ENCODE results near the gene POLR1H. TPM values are rescaled to one million over a fixed set of nuclear protein-coding genes. Genes with fewer than 3 reads are reported as not detected.
"Not testable (repeated sequence)": the region's sequence is repeated elsewhere in the genome, so short reads cannot be mapped to it uniquely, and the experiment has no call there.

Gene POLR1H
- total RNA-seq, 1 experiment from 2014 or later, result 31.9 TPM

DNA sequence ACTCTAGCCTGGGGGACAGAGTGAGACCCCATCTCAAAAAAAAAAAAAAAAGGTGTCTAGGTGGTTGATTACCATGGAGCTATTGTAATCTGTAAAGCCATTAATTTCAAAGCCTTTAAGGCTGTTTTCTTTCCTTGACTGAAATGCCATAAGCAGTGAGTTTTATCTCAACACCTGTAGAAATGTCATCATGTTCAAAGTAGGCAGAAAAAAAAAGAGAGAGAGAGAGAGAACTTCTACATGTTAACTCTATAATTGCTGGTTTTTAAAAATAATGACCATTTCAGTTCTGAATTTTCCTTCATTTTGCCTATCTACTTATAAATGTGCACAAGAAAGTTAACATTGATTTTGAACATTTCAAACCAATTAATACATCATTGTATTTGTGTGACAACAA lies 29.7 kb upstream of the POLR1H start:
- TF ChIP-seq, protein P1, sequence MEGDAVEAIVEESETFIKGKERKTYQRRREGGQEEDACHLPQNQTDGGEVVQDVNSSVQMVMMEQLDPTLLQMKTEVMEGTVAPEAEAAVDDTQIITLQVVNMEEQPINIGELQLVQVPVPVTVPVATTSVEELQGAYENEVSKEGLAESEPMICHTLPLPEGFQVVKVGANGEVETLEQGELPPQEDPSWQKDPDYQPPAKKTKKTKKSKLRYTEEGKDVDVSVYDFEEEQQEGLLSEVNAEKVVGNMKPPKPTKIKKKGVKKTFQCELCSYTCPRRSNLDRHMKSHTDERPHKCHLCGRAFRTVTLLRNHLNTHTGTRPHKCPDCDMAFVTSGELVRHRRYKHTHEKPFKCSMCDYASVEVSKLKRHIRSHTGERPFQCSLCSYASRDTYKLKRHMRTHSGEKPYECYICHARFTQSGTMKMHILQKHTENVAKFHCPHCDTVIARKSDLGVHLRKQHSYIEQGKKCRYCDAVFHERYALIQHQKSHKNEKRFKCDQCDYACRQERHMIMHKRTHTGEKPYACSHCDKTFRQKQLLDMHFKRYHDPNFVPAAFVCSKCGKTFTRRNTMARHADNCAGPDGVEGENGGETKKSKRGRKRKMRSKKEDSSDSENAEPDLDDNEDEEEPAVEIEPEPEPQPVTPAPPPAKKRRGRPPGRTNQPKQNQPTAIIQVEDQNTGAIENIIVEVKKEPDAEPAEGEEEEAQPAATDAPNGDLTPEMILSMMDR (conservative IDR thresholded peaks at IDR 0.05), result no peak
- no peak overlapping the region for H4K91ac ChIP-seq (ENCODE audit: insufficient read length, low read depth, low read length)
- H3K9me3 ChIP-seq (ENCODE audit: control insufficient read depth, low read depth, low read length), result no peaks in the 10 kb centered on the region
- DNase-seq, result no peak
- H2AK5ac ChIP-seq (ENCODE audit: insufficient read length, low read length), result no peak overlapping the region
- no peaks in the 10 kb centered on the region for H3K23me2 ChIP-seq (ENCODE audit: insufficient read length, low read depth, low read length, poor library complexity, severe bottlenecking)
- H3K18ac ChIP-seq (ENCODE audit: insufficient read length, low read depth, low read length), result no peak overlapping the region
- no peaks in the 10 kb centered on the region for H3K79me1 ChIP-seq (ENCODE audit: insufficient read depth, low read depth, low read length, poor library complexity, severe bottlenecking)
- H2AFZ ChIP-seq (ENCODE audit: low read length), result no peak overlapping the region
- H4K8ac ChIP-seq (replicated peaks; ENCODE audit: insufficient read length, low read depth, low read length), result no peak overlapping the region
- no peak overlapping the region for H4K5ac ChIP-seq (ENCODE audit: insufficient read length, low read depth, low read length)
- Mint-ChIP-seq H3K4me3 (no peak overlapping the region), H3K36me3 (ENCODE audit: insufficient read depth in 1 of 3, low read depth in 3 of 3) (no peaks in the 10 kb centered on the region; a peak in 1 of 7 replicates), H3K4me1 (no peaks in the 10 kb centered on the region), H3K9me3 (no peaks in the 10 kb centered on the region), H3K27ac (no peak overlapping the region), H3K27me3 (ENCODE audit: low read depth) (no peaks in the 10 kb centered on the region)
- H3K14ac ChIP-seq (ENCODE audit: insufficient read depth, low read length), result no peak overlapping the region
- H2BK12ac ChIP-seq (ENCODE audit: insufficient read length, low read depth, low read length), result no peak overlapping the region
- no peak overlapping the region for H2BK15ac ChIP-seq (ENCODE audit: low read depth, low read length)
- H3K56ac ChIP-seq (ENCODE audit: insufficient read length, low read depth, low read length), result no peak overlapping the region
- no peak overlapping the region for H3K4me2 ChIP-seq (ENCODE audit: insufficient read depth, insufficient read length, low read length)
- H3K4me1 ChIP-seq (ENCODE audit: insufficient read depth, low read length), result no peaks in the 10 kb centered on the region
- H2BK20ac ChIP-seq (ENCODE audit: low read depth, low read length, poor library complexity, severe bottlenecking), result no peak overlapping the region
- no peak overlapping the region for H3K9ac ChIP-seq (ENCODE audit: extremely low read depth, insufficient read length, low read length)
- no peaks in the 10 kb centered on the region for H4K20me1 ChIP-seq (ENCODE audit: control insufficient read depth, insufficient read depth, insufficient read length)
- H3K27me3 ChIP-seq (ENCODE audit: insufficient read depth, low read length), result no peaks in the 10 kb centered on the region
- no peak overlapping the region for H3K23ac ChIP-seq (ENCODE audit: insufficient read length, low read depth, low read length)
- no peak overlapping the region for H3K4ac ChIP-seq (ENCODE audit: low read depth, low read length)
- no peaks in the 10 kb centered on the region for H3K79me2 ChIP-seq (ENCODE audit: insufficient read depth, low read length)
- no peak overlapping the region for H3T11ph ChIP-seq (ENCODE audit: low read length)
- H2BK5ac ChIP-seq (ENCODE audit: insufficient read length, low read length), result no peak overlapping the region
- H3K27ac ChIP-seq (ENCODE audit: insufficient read length, low read depth, low read length), result no peak overlapping the region
- H2BK120ac ChIP-seq (ENCODE audit: low read depth, low read length, poor library complexity, severe bottlenecking), result no peak overlapping the region

DNA sequence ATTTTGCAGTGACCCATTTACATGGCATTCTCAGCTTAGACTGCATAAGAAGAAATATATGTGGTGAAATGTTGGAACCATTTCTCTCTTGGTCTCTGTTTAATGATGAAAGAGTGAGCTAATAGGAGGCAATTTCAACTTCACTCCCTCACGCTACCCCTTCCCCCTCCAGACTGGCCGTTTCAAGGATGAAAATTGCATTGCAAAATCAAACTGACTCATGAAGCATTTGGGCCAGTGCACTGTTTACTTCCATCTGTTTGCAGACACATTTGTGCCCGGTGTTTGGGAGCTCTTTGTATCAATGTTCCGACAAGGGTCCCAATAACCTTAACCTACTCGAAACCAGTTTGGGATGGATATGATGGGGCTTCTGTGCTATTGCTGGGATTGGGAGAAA lies 27.6 kb upstream of the POLR1H start:
- not testable (repeated sequence) for H2BK5ac ChIP-seq (ENCODE audit: insufficient read length, low read length); H3K9ac ChIP-seq (ENCODE audit: extremely low read depth, insufficient read length, low read length); H2BK12ac ChIP-seq (ENCODE audit: insufficient read length, low read depth, low read length); H2BK20ac ChIP-seq (ENCODE audit: low read depth, low read length, poor library complexity, severe bottlenecking); H3K27ac ChIP-seq (ENCODE audit: insufficient read length, low read depth, low read length); H3K27me3 Mint-ChIP-seq (ENCODE audit: low read depth); H2BK15ac ChIP-seq (ENCODE audit: low read depth, low read length); H3K4me2 ChIP-seq (ENCODE audit: insufficient read depth, insufficient read length, low read length); H3K4me1 ChIP-seq (ENCODE audit: insufficient read depth, low read length); H3K4me3 Mint-ChIP-seq; H3K4ac ChIP-seq (ENCODE audit: low read depth, low read length); H3K9me3 ChIP-seq (ENCODE audit: control insufficient read depth, low read depth, low read length); H3K23me2 ChIP-seq (ENCODE audit: insufficient read length, low read depth, low read length, poor library complexity, severe bottlenecking); H2AFZ ChIP-seq (ENCODE audit: low read length); H4K20me1 ChIP-seq (ENCODE audit: control insufficient read depth, insufficient read depth, insufficient read length); DNase-seq; H4K91ac ChIP-seq (ENCODE audit: insufficient read length, low read depth, low read length); H3K9me3 Mint-ChIP-seq; H3T11ph ChIP-seq (ENCODE audit: low read length); H3K27me3 ChIP-seq (ENCODE audit: insufficient read depth, low read length); H3K27ac Mint-ChIP-seq; H3K56ac ChIP-seq (ENCODE audit: insufficient read length, low read depth, low read length); H3K4me1 Mint-ChIP-seq; H3K79me1 ChIP-seq (ENCODE audit: insufficient read depth, low read depth, low read length, poor library complexity, severe bottlenecking); H4K8ac ChIP-seq (replicated peaks; ENCODE audit: insufficient read length, low read depth, low read length); H3K18ac ChIP-seq (ENCODE audit: insufficient read length, low read depth, low read length); H3K23ac ChIP-seq (ENCODE audit: insufficient read length, low read depth, low read length); H3K14ac ChIP-seq (ENCODE audit: insufficient read depth, low read length); H3K36me3 Mint-ChIP-seq (ENCODE audit: insufficient read depth in 1 of 3, low read depth in 3 of 3); H3K79me2 ChIP-seq (ENCODE audit: insufficient read depth, low read length); H2AK5ac ChIP-seq (ENCODE audit: insufficient read length, low read length); H2BK120ac ChIP-seq (ENCODE audit: low read depth, low read length, poor library complexity, severe bottlenecking); H4K5ac ChIP-seq (ENCODE audit: insufficient read length, low read depth, low read length)
- no CpG with 5 or more reads among the region's 5 CpGs for WGBS (ENCODE audit: extremely low coverage, insufficient read length, low lambda C conversion rate)

Measured in H9 (cell line).